GM19023 (cell line): ENCODE results near the gene BIRC7.
"Not testable (repeated sequence)": the region's sequence is repeated elsewhere in the genome, so short reads cannot be mapped to it uniquely, and the experiment has no call there.

ENCODE experiments used
- ATAC-seq: cut with Tn5 transposase; IDR thresholded peaks from one replicate; pipeline ENCODE4 v1.9.1; 2021; ENCODE audit warnings: mild to moderate bottlenecking, moderate library complexity; ENCODE audit not compliant: unreplicated experiment

The BIRC7 gene

GRCh38 chr20:63206878-63207277 lies 28.8 kb upstream of the BIRC7 start:
- no peak for ATAC-seq

- ATAC-seq = no peak
Observed at GRCh38 chr20:63208346-63208909, 27.3 kb upstream of the BIRC7 start.

GRCh38 chr20:63210011-63210605 lies 25.6 kb upstream of the BIRC7 start:
- no peak for ATAC-seq

- no peak for ATAC-seq
Observed at GRCh38 chr20:63212393-63212730, 23.3 kb upstream of the BIRC7 start.

- ATAC-seq = no peak
Observed at GRCh38 chr20:63212792-63213191, 22.9 kb upstream of the BIRC7 start.

- ATAC-seq = no peak
Observed at GRCh38 chr20:63214514-63214913, 21.2 kb upstream of the BIRC7 start.

GRCh38 chr20:63215101-63216040 lies 20.3 kb upstream of the BIRC7 start:
- peak; percentile 11 for ATAC-seq

GRCh38 chr20:63216041-63216848 lies 19.5 kb upstream of the BIRC7 start, which contains the start of gene YTHDF1:
TSS of gene YTHDF1 (minus strand) at chr20:63216131. CDS start at chr20:63215892, 239 bp downstream.
- ATAC-seq = peak; percentile 87

- ATAC-seq = no peak
Observed at GRCh38 chr20:63216849-63217471, 18.7 kb upstream of the BIRC7 start.

GRCh38 chr20:63217706-63218105 lies 18.0 kb upstream of the BIRC7 start:
- no peak for ATAC-seq

- ATAC-seq = no peak
Observed at GRCh38 chr20:63218701-63219446, 16.8 kb upstream of the BIRC7 start.

GRCh38 chr20:63219447-63219821 lies 16.3 kb upstream of the BIRC7 start:
- no peak for ATAC-seq

GRCh38 chr20:63219866-63220521 lies 15.7 kb upstream of the BIRC7 start:
- no peak for ATAC-seq

- no peak for ATAC-seq
Observed at GRCh38 chr20:63220696-63221399, 14.9 kb upstream of the BIRC7 start.

- not testable (repeated sequence) for ATAC-seq
Observed at GRCh38 chr20:63221400-63222053, 14.2 kb upstream of the BIRC7 start.

- no peak for ATAC-seq
Observed at GRCh38 chr20:63222541-63222940, 13.2 kb upstream of the BIRC7 start.

GRCh38 chr20:63223121-63223825 lies 12.4 kb upstream of the BIRC7 start:
- no peak for ATAC-seq

- ATAC-seq = no peak
Observed at GRCh38 chr20:63223826-63224207, 11.9 kb upstream of the BIRC7 start.
